HUES64 (cell line): ENCODE data around the gene RSF1.

Experiments
- H3K27ac ChIP-seq: 2 replicates; pipeline ENCODE4 v1.7.0; 2013; ENCODE audit warnings: low read depth, low read length, inconsistent platforms
- H3K27me3 ChIP-seq: 2 replicates; pipeline ENCODE4 v1.6.1; 2013; ENCODE audit warnings: mild to moderate bottlenecking, low read length; ENCODE audit not compliant: insufficient read depth
- H3K36me3 ChIP-seq: 2 replicates; pipeline ENCODE4 v1.6.1; 2013; ENCODE audit warnings: mild to moderate bottlenecking, low read length; ENCODE audit not compliant: insufficient read depth
- H3K4me1 ChIP-seq: 2 replicates; pipeline ENCODE4 v1.6.1; 2013; ENCODE audit warnings: mild to moderate bottlenecking, low read length, moderate library complexity; ENCODE audit not compliant: insufficient read depth
- H3K4me3 ChIP-seq: 2 replicates; pipeline ENCODE4 v1.5.1; 2013; ENCODE audit warnings: mild to moderate bottlenecking, low read length, moderate library complexity
- H3K9ac ChIP-seq: 2 replicates; pipeline ENCODE4 v1.6.1; 2013; ENCODE audit warnings: mild to moderate bottlenecking, low read depth, low read length
- H3K9me3 ChIP-seq: 2 replicates; pipeline ENCODE4 v1.6.1; 2013; ENCODE audit warnings: low read depth, low read length; ENCODE audit not compliant: insufficient read depth
- WGBS: fragments of 150-250, 120-280 bp; methylation state at CpG from one replicate; pipeline ENCODE4 v1.1.7; 2013; ENCODE audit warnings: missing lambda C conversion rate; 5-methylcytosine and 5-hydroxymethylcytosine counted together

The RSF1 gene

DNA sequence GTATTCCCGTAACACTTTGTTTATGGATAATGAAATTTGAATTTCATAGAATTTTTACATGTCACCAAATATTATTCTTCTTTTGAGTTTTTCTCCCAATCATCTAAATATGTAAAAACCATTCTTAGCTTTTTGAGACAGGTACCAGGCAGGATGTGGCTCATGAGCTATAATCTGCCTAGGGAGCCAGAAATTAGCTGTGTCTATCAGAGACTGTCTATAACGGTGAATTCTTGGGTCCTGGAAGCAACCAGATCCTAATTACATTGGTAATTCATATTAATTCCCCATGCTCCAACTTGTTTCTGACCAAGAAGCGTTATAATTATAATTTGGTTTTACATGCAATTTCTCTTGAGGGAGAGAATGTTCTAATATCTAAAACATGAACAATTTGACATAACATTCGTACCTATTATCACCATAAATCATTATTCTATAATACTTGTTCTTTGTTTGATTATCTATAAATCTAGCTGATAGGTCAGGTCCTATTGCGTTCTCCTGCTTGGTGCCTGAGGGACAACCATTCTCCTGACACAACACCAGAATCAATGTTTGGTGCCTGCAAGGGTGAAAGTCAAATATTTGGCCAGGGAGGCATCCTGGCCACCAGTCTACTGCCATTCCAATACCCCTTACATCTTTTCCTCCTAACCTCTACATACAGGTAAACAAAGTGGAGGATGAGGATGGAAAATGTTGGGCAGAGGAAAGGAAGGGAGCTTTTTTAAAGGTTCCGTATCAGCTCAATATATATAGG, 69.9 kb downstream of the RSF1 start:
- 100% methylated on average over 2 of the region's 6 CpGs for WGBS
- no peaks in the 10 kb centered on the region for H3K27me3 ChIP-seq
- no peak overlapping the region for H3K4me3 ChIP-seq
- H3K27ac ChIP-seq = no peak overlapping the region
- peaks cover 66% of the 10 kb centered on the region for H3K4me1 ChIP-seq
- H3K9me3 ChIP-seq = no peaks in the 10 kb centered on the region
- peaks cover 8% of the 10 kb centered on the region for H3K36me3 ChIP-seq
- no peak overlapping the region for H3K9ac ChIP-seq

DNA sequence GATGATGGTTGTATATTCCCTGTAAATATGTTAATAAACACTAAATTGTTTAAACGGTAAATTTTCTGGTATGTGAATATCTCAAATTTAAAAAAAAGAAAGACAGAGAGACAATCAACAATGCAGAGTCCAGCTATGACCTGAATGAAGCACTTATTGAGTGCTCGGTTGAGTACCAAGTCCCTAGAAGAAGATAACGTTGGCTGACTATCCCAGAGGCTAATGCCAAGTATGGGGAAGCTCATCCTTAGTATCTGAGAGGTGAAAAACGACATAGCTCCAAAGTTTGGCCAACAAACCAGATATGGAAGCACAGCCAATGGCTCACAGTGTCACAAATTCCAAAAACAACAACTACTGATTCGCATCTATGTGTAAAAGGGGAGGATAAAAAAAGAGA, 71.3 kb downstream of the RSF1 start:
- 94% methylated on average over 4 of the region's 5 CpGs for WGBS
- H3K4me1 ChIP-seq = peaks cover 66% of the 10 kb centered on the region

GRCh38 chr11:77748266-77748665, 72.3 kb downstream of the RSF1 start:
- H3K27me3 ChIP-seq = no peaks in the 10 kb centered on the region
- peaks cover 57% of the 10 kb centered on the region for H3K4me1 ChIP-seq
- no peaks in the 10 kb centered on the region for H3K9me3 ChIP-seq
- no peak overlapping the region for H3K27ac ChIP-seq
- H3K4me3 ChIP-seq = no peak overlapping the region
- H3K9ac ChIP-seq = no peak overlapping the region
- peaks cover 5% of the 10 kb centered on the region for H3K36me3 ChIP-seq
- WGBS = 83% methylated on average over 4 of the region's 5 CpGs

More for the DNA sequence above, 71.3 kb downstream of the RSF1 start:
- Histone ChIP-seq H3K36me3 (peaks cover 5% of the 10 kb centered on the region; the same call in 1 of the 2 replicates), H3K27me3 (no peaks in the 10 kb centered on the region), H3K27ac (no peak overlapping the region), H3K9me3 (no peaks in the 10 kb centered on the region), H3K9ac (no peak overlapping the region), H3K4me3 (no peak overlapping the region)

GRCh38 chr11:77747381-77747969, 73.0 kb downstream of the RSF1 start:
- Histone ChIP-seq H3K4me1 (peaks cover 51% of the 10 kb centered on the region), H3K27me3 (no peaks in the 10 kb centered on the region), H3K9me3 (no peaks in the 10 kb centered on the region), H3K9ac (no peak overlapping the region; the same call in 1 of the 2 replicates), H3K27ac (no peak overlapping the region), H3K4me3 (no peak overlapping the region), H3K36me3 (peaks cover 13% of the 10 kb centered on the region)
- WGBS = 97% methylated on average over 2 of the region's 3 CpGs

DNA sequence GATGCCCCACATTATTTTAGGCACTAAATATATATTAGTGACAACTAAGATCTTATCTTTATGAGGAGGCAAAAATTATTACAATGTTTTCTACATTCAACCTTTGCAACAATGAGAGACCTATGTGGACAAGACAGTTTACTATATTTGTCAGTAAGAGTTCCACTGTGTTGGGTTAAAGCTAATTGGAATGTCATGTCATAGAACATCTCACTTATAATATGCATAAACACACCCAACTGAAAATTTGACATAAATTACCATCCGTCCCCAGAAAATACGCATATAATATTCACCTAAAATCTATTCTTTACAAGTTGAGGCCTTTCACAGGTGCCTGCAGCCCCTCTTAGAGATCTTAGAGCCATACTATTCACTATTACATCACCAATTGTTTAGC, 84.0 kb downstream of the RSF1 start:
- WGBS = 95% methylated on average over 2 of the region's 2 CpGs
- Histone ChIP-seq H3K4me1 (no peaks in the 10 kb centered on the region), H3K36me3 (peaks cover 89% of the 10 kb centered on the region), H3K27ac (no peak overlapping the region), H3K9me3 (peaks cover 12% of the 10 kb centered on the region; the same call in 1 of the 2 replicates), H3K4me3 (no peak overlapping the region), H3K27me3 (no peaks in the 10 kb centered on the region), H3K9ac (no peak overlapping the region)

DNA sequence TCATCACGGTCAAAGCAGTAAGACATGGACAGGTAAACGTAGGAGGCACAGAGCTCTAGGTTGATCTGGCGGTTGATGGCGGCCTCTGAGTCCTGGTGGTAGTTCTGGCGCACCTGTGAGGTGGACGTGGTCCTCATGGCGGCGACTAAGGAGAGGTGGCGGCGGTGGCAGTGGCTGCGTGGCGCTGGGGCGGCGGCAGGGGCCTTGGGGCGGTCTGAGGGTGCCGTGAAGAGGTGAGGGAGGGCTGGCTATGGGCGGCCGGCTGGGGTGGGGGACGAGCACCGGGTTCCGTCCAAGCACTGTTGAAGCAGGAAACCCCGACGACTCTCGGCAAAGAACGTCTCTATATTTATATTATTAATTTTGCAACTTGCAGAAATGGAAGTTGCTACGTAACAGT, 85.6 kb downstream of the RSF1 start:
- WGBS = 97% methylated on average over 22 of the region's 26 CpGs
- Histone ChIP-seq H3K4me3 (no peak overlapping the region), H3K9ac (no peak overlapping the region), H3K4me1 (no peaks in the 10 kb centered on the region), H3K9me3 (peaks cover 23% of the 10 kb centered on the region), H3K36me3 (peaks cover 88% of the 10 kb centered on the region), H3K27ac (no peak overlapping the region), H3K27me3 (no peaks in the 10 kb centered on the region)

- Histone ChIP-seq H3K9me3 (peaks cover 23% of the 10 kb centered on the region), H3K4me1 (no peaks in the 10 kb centered on the region), H3K27ac (no peak overlapping the region), H3K27me3 (no peaks in the 10 kb centered on the region), H3K4me3 (no peak overlapping the region), H3K9ac (no peak overlapping the region), H3K36me3 (peaks cover 62% of the 10 kb centered on the region)
- WGBS = 94% methylated on average over 1 of the region's 2 CpGs
Measured at GRCh38 chr11:77732143-77732542, 88.4 kb downstream of the RSF1 start.

DNA sequence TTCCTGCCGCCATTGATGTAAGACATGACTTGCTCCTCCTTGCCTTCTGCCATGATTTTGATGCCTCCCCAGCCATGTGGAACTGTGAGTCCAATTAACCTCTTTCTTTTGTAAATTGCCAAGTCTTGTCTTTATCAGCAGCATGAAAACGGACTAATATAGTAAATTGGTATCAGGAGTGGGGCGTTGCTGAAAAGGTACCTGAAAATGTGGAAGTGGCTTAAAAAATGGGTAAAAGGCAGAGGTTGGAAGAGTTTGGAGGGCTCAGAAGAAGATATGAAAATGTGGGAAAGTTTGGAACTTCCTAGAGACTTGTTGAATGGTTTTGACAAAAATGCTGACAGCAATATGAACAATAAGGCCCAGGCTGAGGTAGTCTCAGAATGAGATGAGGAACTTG, 89.7 kb downstream of the RSF1 start:
- Histone ChIP-seq H3K36me3 (peaks cover 51% of the 10 kb centered on the region), H3K27ac (no peak overlapping the region), H3K9ac (no peak overlapping the region), H3K27me3 (no peaks in the 10 kb centered on the region), H3K9me3 (peaks cover 23% of the 10 kb centered on the region), H3K4me3 (no peak overlapping the region), H3K4me1 (no peaks in the 10 kb centered on the region)
- 94% methylated on average over 3 of the region's 3 CpGs for WGBS

GRCh38 chr11:77729063-77729462, 91.5 kb downstream of the RSF1 start:
- Histone ChIP-seq H3K27ac (no peak overlapping the region), H3K9me3 (peaks cover 23% of the 10 kb centered on the region), H3K27me3 (no peaks in the 10 kb centered on the region), H3K4me3 (no peak overlapping the region), H3K36me3 (peaks cover 54% of the 10 kb centered on the region), H3K9ac (no peak overlapping the region), H3K4me1 (peaks cover 5% of the 10 kb centered on the region; the same call in 1 of the 2 replicates)
- WGBS = no CpG with 5 or more reads among the region's 2 CpGs

GRCh38 chr11:77728203-77728786, 92.2 kb downstream of the RSF1 start:
- H3K4me1 ChIP-seq = peaks cover 5% of the 10 kb centered on the region; the same call in 1 of the 2 replicates
- WGBS = 93% methylated on average over 4 of the region's 5 CpGs
- H3K4me3 ChIP-seq = no peak overlapping the region
- no peak overlapping the region for H3K27ac ChIP-seq
- no peak overlapping the region for H3K9ac ChIP-seq
- no peaks in the 10 kb centered on the region for H3K27me3 ChIP-seq
- H3K9me3 ChIP-seq = peaks cover 21% of the 10 kb centered on the region
- peaks cover 54% of the 10 kb centered on the region for H3K36me3 ChIP-seq

DNA sequence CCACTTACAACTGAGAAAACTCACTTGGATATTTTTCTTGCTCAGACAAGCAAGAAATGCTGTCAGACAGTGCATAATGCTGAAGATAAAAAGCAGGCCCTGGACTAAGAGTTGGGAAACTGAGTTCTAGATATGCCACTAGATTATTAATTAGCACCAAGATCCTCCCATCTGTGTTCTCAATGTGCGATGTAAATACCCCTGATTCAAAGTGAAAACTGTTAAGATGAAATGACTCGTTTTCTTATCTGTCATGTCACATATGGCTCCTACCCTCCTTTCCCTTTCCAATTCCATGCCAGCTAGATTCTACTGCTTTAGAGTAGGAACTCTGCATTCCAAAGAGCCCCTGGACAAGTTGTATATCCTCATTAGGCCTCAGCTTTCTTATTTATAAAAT, 94.0 kb downstream of the RSF1 start:
- 95% methylated on average over 2 of the region's 2 CpGs for WGBS
- Histone ChIP-seq H3K4me3 (no peak overlapping the region), H3K36me3 (peaks cover 54% of the 10 kb centered on the region)

More for the DNA sequence above, 94.0 kb downstream of the RSF1 start:
- H3K27ac ChIP-seq = no peak overlapping the region
- peaks cover 5% of the 10 kb centered on the region; the same call in 1 of the 2 replicates for H3K4me1 ChIP-seq
- peaks cover 12% of the 10 kb centered on the region for H3K9me3 ChIP-seq
- no peak overlapping the region for H3K9ac ChIP-seq
- no peaks in the 10 kb centered on the region for H3K27me3 ChIP-seq
